Astrocyte (in vitro differentiated cells and primary cell): Measurements from ENCODE around the gene PTPRE. TPM values are rescaled to one million over a fixed set of nuclear protein-coding genes. Genes with fewer than 3 reads are reported as not detected.

ENCODE experiments used
- DNase-seq: peaks from one replicate; pipeline ENCODE4 v3.0.0-alpha.2; 2010; ENCODE audit warnings: low read depth
- FAIRE-seq: peaks from 2 replicates; lab custom pipeline; 2011; peaks lifted over from hg19 to GRCh38; lab: Jason Lieb, UNC
- H2AFZ ChIP-seq: 2 replicates; pipeline ENCODE4 v1.6.0; 2012; ENCODE audit warnings: low read depth, low read length, inconsistent platforms
- H3K27ac ChIP-seq: 2 replicates; pipeline ENCODE4 v1.5.1; 2011; ENCODE audit warnings: low read depth, low read length, inconsistent platforms
- H3K27me3 ChIP-seq: 2 replicates; pipeline ENCODE4 v1.6.0; 2011; ENCODE audit warnings: low read length, inconsistent platforms; ENCODE audit not compliant: insufficient read depth
- H3K36me3 ChIP-seq: 2 replicates; pipeline ENCODE4 v1.5.1; 2011; ENCODE audit warnings: low read length, inconsistent platforms; ENCODE audit not compliant: insufficient read depth
- H3K4me1 ChIP-seq: 2 replicates; pipeline ENCODE4 v1.5.1; 2011; ENCODE audit warnings: low read length, inconsistent platforms; ENCODE audit not compliant: insufficient read depth
- H3K4me2 ChIP-seq: 2 replicates; pipeline ENCODE4 v1.6.0; 2012; ENCODE audit warnings: low read length, inconsistent platforms
- H3K4me3 ChIP-seq: 2 replicates; pipeline ENCODE4 v1.5.1; 2011; ENCODE audit warnings: low read depth, mild to moderate bottlenecking, low read length, inconsistent platforms; ENCODE audit not compliant: insufficient read depth
- H3K79me2 ChIP-seq: 2 replicates; pipeline ENCODE4 v1.6.0; 2012; ENCODE audit warnings: mild to moderate bottlenecking, low read length, inconsistent platforms; ENCODE audit not compliant: insufficient read depth
- H3K9ac ChIP-seq: 2 replicates; pipeline ENCODE4 v1.6.0; 2012; ENCODE audit warnings: mild to moderate bottlenecking, low read length, inconsistent platforms
- H3K9me3 ChIP-seq: 2 replicates; pipeline ENCODE4 v1.5.1; 2012; ENCODE audit warnings: low read depth, mild to moderate bottlenecking, low read length, inconsistent platforms; ENCODE audit not compliant: insufficient read depth
- H4K20me1 ChIP-seq: 2 replicates; pipeline ENCODE4 v1.6.0; 2012; ENCODE audit warnings: low read length, inconsistent platforms; ENCODE audit not compliant: insufficient read depth
- H3K27ac Mint-ChIP-seq: one replicate; pipeline ENCODE4 v1.8.0; 2021; ENCODE audit warnings: mild to moderate bottlenecking, mixed read lengths; ENCODE audit not compliant: unreplicated experiment
- H3K27me3 Mint-ChIP-seq: one replicate; pipeline ENCODE4 v1.8.0; 2021; ENCODE audit warnings: low read depth, mixed read lengths; ENCODE audit not compliant: unreplicated experiment
- H3K36me3 Mint-ChIP-seq: one replicate; pipeline ENCODE4 v1.8.0; 2021; ENCODE audit warnings: low read depth, mixed read lengths; ENCODE audit not compliant: unreplicated experiment
- H3K4me1 Mint-ChIP-seq: one replicate; pipeline ENCODE4 v1.8.0; 2021; ENCODE audit warnings: low read depth, mixed read lengths; ENCODE audit not compliant: unreplicated experiment
- H3K4me3 Mint-ChIP-seq: one replicate; pipeline ENCODE4 v1.8.0; 2021; ENCODE audit warnings: mild to moderate bottlenecking, moderate library complexity, mixed read lengths; ENCODE audit not compliant: unreplicated experiment
- H3K9me3 Mint-ChIP-seq: one replicate; pipeline ENCODE4 v1.8.0; 2021; ENCODE audit warnings: mild to moderate bottlenecking, mixed read lengths; ENCODE audit not compliant: unreplicated experiment
- EZH2 ChIP-seq: IDR thresholded peaks from 2 replicates; pipeline ENCODE4 v1.6.1; 2012; ENCODE audit warnings: mild to moderate bottlenecking, low read length, inconsistent platforms; ENCODE audit not compliant: insufficient read depth
- total RNA-seq: library from RNA; stranded (reverse); gene quantifications from 2 replicates; pipeline ENCODE4 v1.2.1, GENCODE V29; 2021
- TF ChIP-seq, protein P1 (sequence below): IDR thresholded peaks from 2 replicates; pipeline ENCODE4 v1.5.1; 2011; ENCODE audit warnings: low read depth, mild to moderate bottlenecking, inconsistent platforms, low read length, moderate library complexity; ENCODE audit not compliant: insufficient read depth

PTPRE gene
- total RNA-seq, 1 donor from 2014 or later, result 14.1 TPM

DNA sequence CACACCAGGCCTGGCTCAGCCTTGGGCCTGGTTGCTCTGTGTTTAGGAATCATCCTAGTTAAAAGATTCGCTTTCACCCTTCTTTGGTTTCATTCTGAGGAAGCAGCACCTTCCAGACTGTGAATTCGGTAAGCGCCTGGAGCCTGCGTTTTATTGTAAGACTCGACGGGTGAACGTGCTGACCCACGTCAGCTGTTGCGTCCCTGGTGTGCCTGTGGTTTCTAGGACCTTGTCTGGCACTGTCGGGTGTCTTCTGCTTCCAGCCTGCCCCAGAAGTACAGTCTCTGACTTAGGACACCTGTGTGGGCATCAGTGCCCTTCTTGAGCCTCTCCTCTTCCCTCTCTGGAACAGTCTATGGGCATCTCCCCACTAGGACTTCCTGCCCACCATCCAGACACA lies 193.0 kb downstream of the PTPRE start:
- H3K27ac ChIP-seq, result no peak overlapping the region
- DNase-seq (no peak), FAIRE-seq (no peak)
- no peaks in the 10 kb centered on the region for H3K27me3 ChIP-seq
- no peaks in the 10 kb centered on the region for H3K36me3 Mint-ChIP-seq
- H3K9me3 Mint-ChIP-seq, result peaks cover 2% of the 10 kb centered on the region
- no peak overlapping the region for H3K27ac Mint-ChIP-seq
- peaks cover 42% of the 10 kb centered on the region for H3K36me3 ChIP-seq
- no peak overlapping the region for H3K9ac ChIP-seq
- H3K4me1 ChIP-seq, result no peaks in the 10 kb centered on the region
- no peaks in the 10 kb centered on the region for H3K4me1 Mint-ChIP-seq
- H3K79me2 ChIP-seq, result peaks cover 5% of the 10 kb centered on the region
- H4K20me1 ChIP-seq, result peaks cover 14% of the 10 kb centered on the region
- TF ChIP-seq EZH2, result no peak
- TF ChIP-seq, protein P1, sequence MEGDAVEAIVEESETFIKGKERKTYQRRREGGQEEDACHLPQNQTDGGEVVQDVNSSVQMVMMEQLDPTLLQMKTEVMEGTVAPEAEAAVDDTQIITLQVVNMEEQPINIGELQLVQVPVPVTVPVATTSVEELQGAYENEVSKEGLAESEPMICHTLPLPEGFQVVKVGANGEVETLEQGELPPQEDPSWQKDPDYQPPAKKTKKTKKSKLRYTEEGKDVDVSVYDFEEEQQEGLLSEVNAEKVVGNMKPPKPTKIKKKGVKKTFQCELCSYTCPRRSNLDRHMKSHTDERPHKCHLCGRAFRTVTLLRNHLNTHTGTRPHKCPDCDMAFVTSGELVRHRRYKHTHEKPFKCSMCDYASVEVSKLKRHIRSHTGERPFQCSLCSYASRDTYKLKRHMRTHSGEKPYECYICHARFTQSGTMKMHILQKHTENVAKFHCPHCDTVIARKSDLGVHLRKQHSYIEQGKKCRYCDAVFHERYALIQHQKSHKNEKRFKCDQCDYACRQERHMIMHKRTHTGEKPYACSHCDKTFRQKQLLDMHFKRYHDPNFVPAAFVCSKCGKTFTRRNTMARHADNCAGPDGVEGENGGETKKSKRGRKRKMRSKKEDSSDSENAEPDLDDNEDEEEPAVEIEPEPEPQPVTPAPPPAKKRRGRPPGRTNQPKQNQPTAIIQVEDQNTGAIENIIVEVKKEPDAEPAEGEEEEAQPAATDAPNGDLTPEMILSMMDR, result no peak
- no peak overlapping the region for H3K4me3 ChIP-seq
- H2AFZ ChIP-seq, result no peak overlapping the region
- H3K9me3 ChIP-seq, result no peaks in the 10 kb centered on the region
- no peak overlapping the region for H3K4me2 ChIP-seq
- H3K27me3 Mint-ChIP-seq, result peaks cover 16% of the 10 kb centered on the region
- H3K4me3 Mint-ChIP-seq, result no peak overlapping the region

DNA sequence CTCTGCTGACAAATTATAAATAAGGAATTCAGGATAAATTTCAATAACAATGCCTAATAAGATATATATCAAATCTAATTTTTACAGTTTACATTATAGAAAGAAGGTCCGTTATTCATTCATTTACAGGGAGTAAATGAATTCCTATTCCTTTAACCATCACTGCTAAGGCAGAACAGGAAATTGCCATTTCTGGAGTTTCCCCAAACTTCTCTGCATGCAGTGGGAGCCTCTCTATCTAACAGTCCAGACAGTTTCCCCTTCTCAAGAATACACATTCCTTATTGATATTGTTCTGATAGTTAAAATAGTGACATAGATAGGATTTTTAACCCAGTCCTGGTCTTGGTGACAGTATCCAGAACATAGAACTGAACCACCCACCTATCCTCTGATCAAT lies 195.0 kb downstream of the PTPRE start:
- Mint-ChIP-seq H3K9me3 (peaks cover 2% of the 10 kb centered on the region), H3K27ac (no peak overlapping the region), H3K36me3 (no peaks in the 10 kb centered on the region), H3K4me3 (no peak overlapping the region), H3K27me3 (peaks cover 12% of the 10 kb centered on the region), H3K4me1 (no peaks in the 10 kb centered on the region)
- no peak overlapping the region for H3K9ac ChIP-seq
- no peak overlapping the region for H3K27ac ChIP-seq
- H3K27me3 ChIP-seq, result no peaks in the 10 kb centered on the region
- DNase-seq (no peak), FAIRE-seq (no peak)
- no peak overlapping the region for H3K4me3 ChIP-seq
- TF ChIP-seq, protein P1, result no peak
- TF ChIP-seq EZH2, result no peak
- H3K4me2 ChIP-seq, result no peak overlapping the region
- peaks cover 9% of the 10 kb centered on the region for H3K79me2 ChIP-seq
- no peaks in the 10 kb centered on the region for H3K9me3 ChIP-seq
- H2AFZ ChIP-seq, result no peak overlapping the region
- H4K20me1 ChIP-seq, result peaks cover 17% of the 10 kb centered on the region
- H3K4me1 ChIP-seq, result no peaks in the 10 kb centered on the region
- peaks cover 54% of the 10 kb centered on the region for H3K36me3 ChIP-seq

DNA sequence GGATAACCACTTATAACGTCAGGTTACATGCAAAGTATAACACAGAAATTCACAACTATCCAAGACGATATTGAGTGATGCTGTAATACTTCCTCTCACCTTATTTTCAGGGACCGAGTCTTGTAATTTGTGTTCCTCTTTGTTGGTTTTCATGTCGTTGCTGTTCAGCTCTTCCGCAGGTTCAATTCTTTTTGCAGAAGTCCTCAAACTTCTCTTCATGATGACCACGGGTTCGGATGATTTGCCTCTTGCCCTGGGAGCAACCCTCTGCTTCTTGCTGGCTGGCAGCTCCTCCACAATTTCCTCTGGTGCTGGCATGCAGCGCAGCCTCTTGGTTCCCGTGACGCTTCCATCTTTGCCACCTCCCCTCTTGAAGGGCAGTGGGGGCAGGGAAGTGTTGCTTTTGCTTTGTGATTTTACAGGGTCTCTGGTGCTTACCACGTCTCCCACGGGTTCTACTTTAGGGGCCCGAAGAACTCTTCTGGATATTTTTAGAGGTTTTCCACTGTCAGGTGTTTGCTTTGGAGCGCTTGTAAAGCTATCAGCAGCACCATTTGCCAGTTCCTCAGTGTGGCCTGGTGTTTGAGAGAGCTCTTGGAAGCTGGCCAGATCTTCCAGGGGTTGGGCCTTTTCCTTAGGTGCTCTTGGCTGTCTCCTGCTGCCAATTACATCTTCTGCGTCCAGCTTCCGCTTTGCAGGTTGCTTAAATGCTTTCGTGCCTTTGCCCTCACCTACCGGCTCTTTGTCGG lies 195.8 kb downstream of the PTPRE start:
- Histone ChIP-seq H3K9me3 (no peaks in the 10 kb centered on the region), H3K4me1 (no peaks in the 10 kb centered on the region)
- H3K27ac Mint-ChIP-seq, result no peak overlapping the region

More for the DNA sequence above, 195.8 kb downstream of the PTPRE start:
- FAIRE-seq (no peak), DNase-seq (no peak)
- no peak overlapping the region for H3K27ac ChIP-seq
- H3K9me3 Mint-ChIP-seq, result peaks cover 2% of the 10 kb centered on the region
- no peaks in the 10 kb centered on the region for H3K36me3 Mint-ChIP-seq
- H3K9ac ChIP-seq, result no peak overlapping the region
- peaks cover 10% of the 10 kb centered on the region for H3K27me3 Mint-ChIP-seq
- peaks cover 10% of the 10 kb centered on the region for H3K79me2 ChIP-seq
- H3K27me3 ChIP-seq, result no peaks in the 10 kb centered on the region
- H2AFZ ChIP-seq, result no peak overlapping the region
- H3K4me2 ChIP-seq, result no peak overlapping the region
- TF ChIP-seq EZH2, result no peak
- TF ChIP-seq, protein P1, result no peak
- no peak overlapping the region for H3K4me3 ChIP-seq
- no peaks in the 10 kb centered on the region for H3K4me1 Mint-ChIP-seq
- H3K4me3 Mint-ChIP-seq, result no peak overlapping the region
- peaks cover 54% of the 10 kb centered on the region for H3K36me3 ChIP-seq
- H4K20me1 ChIP-seq, result peaks cover 11% of the 10 kb centered on the region
